NT2/D1 (cell line): Measurements from ENCODE around the gene RAB40A.

Source experiments
- SUZ12 ChIP-seq: IDR thresholded peaks from 2 replicates; pipeline ENCODE4 v1.6.1; 2011; ENCODE audit not compliant: insufficient read length, insufficient read depth; ENCODE audit errors: extremely low read depth
- YY1 ChIP-seq: IDR thresholded peaks from 2 replicates; pipeline ENCODE4 v1.6.1; 2011; ENCODE audit not compliant: insufficient read length, insufficient read depth
- ZNF274 ChIP-seq: IDR thresholded peaks from 2 replicates; pipeline ENCODE4 v1.6.1; 2011; ENCODE audit warnings: mild to moderate bottlenecking, low read depth, low read length

DNA sequence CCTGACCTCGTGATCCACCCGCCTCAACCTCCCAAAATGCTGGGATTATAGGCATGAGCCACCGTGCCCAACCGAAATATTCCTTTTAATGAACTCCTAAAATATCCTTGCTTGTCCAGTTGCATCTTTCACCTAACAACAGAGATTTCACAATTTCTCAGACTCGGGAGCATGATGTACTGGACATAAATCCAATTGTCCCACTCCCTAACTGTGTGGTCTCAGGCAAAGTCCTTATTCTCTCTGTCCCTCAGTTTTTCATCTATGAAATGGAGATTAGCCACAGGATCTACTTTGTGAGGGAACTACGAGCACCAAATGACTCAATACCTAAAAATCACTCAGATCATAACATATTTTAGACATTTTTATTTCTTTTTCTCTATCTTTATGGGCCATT lies 9.3 kb downstream of the RAB40A start:
- TF ChIP-seq YY1 = no peak
- no peak for TF ChIP-seq ZNF274
- no peak for TF ChIP-seq SUZ12
